HepG2 (cell line): ENCODE measurements around the gene ZNF771. TPM values are rescaled to one million over a fixed set of nuclear protein-coding genes. Genes with fewer than 3 reads are reported as not detected.

ENCODE experiments used
- DMAP1 ChIP-seq: IDR thresholded peaks from 2 replicates; pipeline ENCODE4 v1.6.1; 2016
- EEA1 ChIP-seq: sonication (generic); formaldehyde crosslinking; IDR thresholded peaks from 2 replicates; pipeline ENCODE4 v1.5.1; 2020; ENCODE audit warnings: mild to moderate bottlenecking, missing genetic modification reagents, borderline replicate concordance
- FOXO1 ChIP-seq: sonication (generic); formaldehyde crosslinking; IDR thresholded peaks from 2 replicates; pipeline ENCODE4 v1.4.0; 2020; ENCODE audit warnings: missing genetic modification reagents
- GTF2F1 ChIP-seq: fragments of 150-350 bp; IDR thresholded peaks from 2 replicates; pipeline ENCODE4 v1.6.1; 2014; ENCODE audit warnings: low read length
- HNF4G ChIP-seq, 2 experiments: sonication (generic) in 1 of 2; formaldehyde crosslinking in 1 of 2; IDR thresholded peaks; 2 replicates each; pipeline versions ENCODE4 v1.4.0 to v1.6.1; 2011 to 2020; ENCODE audit warnings: borderline replicate concordance in 2 of 2, low read depth in 2 of 2, mild to moderate bottlenecking in 2 of 2, low read length in 1 of 2, missing genetic modification reagents in 1 of 2, moderate library complexity in 1 of 2
- JARID2 ChIP-seq: sonication (generic); formaldehyde crosslinking; IDR thresholded peaks from 2 replicates; pipeline ENCODE4 v1.8.1; 2023; ENCODE audit warnings: missing genetic modification reagents, inconsistent platforms; ENCODE audit not compliant: insufficient replicate concordance
- NONO ChIP-seq, 2 experiments: fragments of 450-650 bp in 1 of 2; sonication (generic) in 1 of 2; formaldehyde crosslinking in 1 of 2; IDR thresholded peaks in 1 of 2; conservative IDR thresholded peaks in 1 of 2; 2 replicates each; pipeline versions ENCODE4 v1.6.1 to v1.8.0; 2017 to 2022; ENCODE audit warnings: mild to moderate bottlenecking in 1 of 2, missing genetic modification reagents in 1 of 2, moderate library complexity in 1 of 2
- NR2F6 ChIP-seq, 2 experiments: IDR thresholded peaks; 2 replicates each; pipeline ENCODE4 v1.6.1; 2016; ENCODE audit warnings: antibody characterized with exemption in 1 of 2, mild to moderate bottlenecking in 1 of 2
- RBM22 ChIP-seq: fragments of 200-400 bp; formaldehyde crosslinking; optimal IDR thresholded peaks from 2 replicates; pipeline ENCODE3; 2017; ENCODE audit warnings: mild to moderate bottlenecking, low read length, moderate library complexity
- REST ChIP-seq, 2 experiments: IDR thresholded peaks; 2 replicates each; pipeline ENCODE4 v1.6.1; 2011 to 2012; ENCODE audit warnings: low read length in 2 of 2, borderline replicate concordance in 1 of 2, low read depth in 1 of 2, mild to moderate bottlenecking in 1 of 2, moderate library complexity in 1 of 2
- RFX5 ChIP-seq: IDR thresholded peaks from 2 replicates; pipeline ENCODE4 v1.6.1; 2011; ENCODE audit warnings: low read depth, low read length, improper control_type of control experiment
- SMAD9 ChIP-seq: sonication (generic); formaldehyde crosslinking; IDR thresholded peaks from 2 replicates; pipeline ENCODE4 v1.5.1; 2020; ENCODE audit warnings: mild to moderate bottlenecking, missing genetic modification reagents
- TBL1XR1 ChIP-seq: fragments of 150-350 bp; IDR thresholded peaks from 2 replicates; pipeline ENCODE4 v1.6.1; 2014; ENCODE audit warnings: borderline replicate concordance, low read length; ENCODE audit not compliant: partially characterized antibody
- TBP ChIP-seq: sonication (generic); formaldehyde crosslinking; IDR thresholded peaks from 2 replicates; pipeline ENCODE4 v1.5.0; 2020; ENCODE audit warnings: missing genetic modification reagents
- THAP9 ChIP-seq: sonication (generic); formaldehyde crosslinking; IDR thresholded peaks from 2 replicates; pipeline ENCODE4; 2020; ENCODE audit warnings: missing genetic modification reagents, mild to moderate bottlenecking, borderline replicate concordance
- THYN1 ChIP-seq: sonication (generic); formaldehyde crosslinking; IDR thresholded peaks from 2 replicates; pipeline ENCODE4 v1.8.1; 2023; ENCODE audit warnings: low read depth, mild to moderate bottlenecking, moderate library complexity, missing genetic modification reagents, borderline replicate concordance
- WIZ ChIP-seq: sonication (generic); formaldehyde crosslinking; IDR thresholded peaks from 2 replicates; pipeline ENCODE4 v1.5.1; 2020; ENCODE audit warnings: mild to moderate bottlenecking, missing genetic modification reagents
- ZNF224 ChIP-seq: sonication (generic); formaldehyde crosslinking; IDR thresholded peaks from 2 replicates; pipeline ENCODE4 v1.5.0; 2020; ENCODE audit warnings: mild to moderate bottlenecking, missing genetic modification reagents
- ZNF274 ChIP-seq: sonication (generic); formaldehyde crosslinking; IDR thresholded peaks from 2 replicates; pipeline ENCODE4 v1.5.1; 2020; ENCODE audit warnings: mild to moderate bottlenecking, missing genetic modification reagents
- ZNF331 ChIP-seq: sonication (generic); formaldehyde crosslinking; IDR thresholded peaks from 2 replicates; pipeline ENCODE4 v1.4.0; 2020; ENCODE audit warnings: missing genetic modification reagents
- ZNF431 ChIP-seq: sonication (generic); formaldehyde crosslinking; IDR thresholded peaks from 2 replicates; pipeline ENCODE4 v1.9.0; 2022; ENCODE audit warnings: missing genetic modification reagents, low read depth, mild to moderate bottlenecking, borderline replicate concordance
- ZNF749 ChIP-seq: sonication (generic); formaldehyde crosslinking; IDR thresholded peaks from 2 replicates; pipeline ENCODE4 v1.8.0; 2022; ENCODE audit warnings: mild to moderate bottlenecking, missing genetic modification reagents, moderate library complexity, borderline replicate concordance
- ZNF75D ChIP-seq: sonication (generic); formaldehyde crosslinking; IDR thresholded peaks from 2 replicates; pipeline ENCODE4 v1.8.1; 2023; ENCODE audit warnings: missing genetic modification reagents, mild to moderate bottlenecking, borderline replicate concordance
- ZNF878 ChIP-seq: sonication (generic); formaldehyde crosslinking; IDR thresholded peaks from 2 replicates; pipeline ENCODE4 v1.8.1; 2023; ENCODE audit warnings: mild to moderate bottlenecking, missing genetic modification reagents, moderate library complexity
- polyA plus RNA-seq, 8 experiments: library from polyadenylated mRNA; depleted of rRNA in 3 of 8; stranded (reverse) in 7 of 8; unstranded in 1 of 8; fragments of >200 nt; fragmentation: Illumina TruSeq in 4 of 8; extraction: Trizol in 4 of 8; gene quantifications; 2 replicates each; pipeline versions ENCODE4 v1.2.1 to v1.2.3, GENCODE V29; 2011 to 2016; ENCODE audit warnings: low read depth in 4 of 8, missing spikeins in 1 of 8, mixed read lengths in 1 of 8; ENCODE audit not compliant: insufficient read depth in 1 of 8
- total RNA-seq, 5 experiments: library from RNA; depleted of rRNA; stranded (reverse); fragments of >200 nt; fragmentation: Illumina TruSeq; extraction: Trizol; gene quantifications; 2 replicates each; pipeline ENCODE4 v1.2.3, GENCODE V29; 2016; ENCODE audit warnings: low read depth in 1 of 5

ZNF771 gene
- total and polyA plus RNA-seq, 2 of the 13 experiments (the other 11 are each of a cell fraction or from before 2014, with no cell fraction given), result 5.0 to 11.8 TPM

GRCh38 chr16:30369938-30370455, 37.4 kb upstream of the ZNF771 start (continued):
- TF ChIP-seq ZNF749 (CRISPR knock-in tag) (no peak), HNF4G (IDR thresholded peaks at IDR 0.05; ENCODE audit: borderline replicate concordance, low read depth, low read length) (peak; percentile 64; the same call in 1 of the 2 replicates), HNF4G (CRISPR knock-in tag; IDR thresholded peaks at IDR 0.05; ENCODE audit: borderline replicate concordance, low read depth) (no peak), ZNF431 (CRISPR knock-in tag) (no peak), FOXO1 (CRISPR knock-in tag) (no peak), ZNF878 (no peak), EEA1 (CRISPR knock-in tag) (no peak), NONO (IDR thresholded peaks at IDR 0.05) (no peak), NONO (CRISPR knock-in tag; conservative IDR thresholded peaks at IDR 0.05) (0 out of 2 replicates have a peak, but pooled peaks have one; percentile 16), SMAD9 (no peak), RBM22 (no peak), ZNF75D (CRISPR knock-in tag) (no peak), REST (IDR thresholded peaks at IDR 0.05; ENCODE audit: borderline replicate concordance in 1 of 2, low read depth in 1 of 2, low read length in 2 of 2) (no peak), RFX5 (no peak), ZNF274 (no peak), THAP9 (CRISPR knock-in tag) (no peak), GTF2F1 (no peak), ZNF224 (CRISPR knock-in tag) (no peak), WIZ (no peak), TBL1XR1 (no peak), NR2F6 (IDR thresholded peaks at IDR 0.05) (no peak), NR2F6 (CRISPR knock-in tag; IDR thresholded peaks at IDR 0.05) (no peak), THYN1 (CRISPR knock-in tag) (no peak), DMAP1 (CRISPR knock-in tag) (no peak), TBP (CRISPR knock-in tag) (no peak), JARID2 (CRISPR knock-in tag) (no peak), ZNF331 (CRISPR knock-in tag) (no peak)
